NCI-H187 treated with DMSO at 0.1 percent for 48 hours (cell line): ENCODE data around the gene PCSK2.
"Not testable (repeated sequence)": the region's sequence is repeated elsewhere in the genome, so short reads cannot be mapped to it uniquely, and the experiment has no call there.

Experiments
- DNase-seq: peaks from one replicate; lab custom pipeline; 2025; lab: John Stamatoyannopoulos, UW

PCSK2 gene

GRCh38 chr20:17226410-17227218, at the start of gene PCSK2:
PCSK2 (plus strand) TSS chr20:17227040; CDS start chr20:17227306, 266 bp downstream.
- DNase-seq: peak; percentile 45

DNA sequence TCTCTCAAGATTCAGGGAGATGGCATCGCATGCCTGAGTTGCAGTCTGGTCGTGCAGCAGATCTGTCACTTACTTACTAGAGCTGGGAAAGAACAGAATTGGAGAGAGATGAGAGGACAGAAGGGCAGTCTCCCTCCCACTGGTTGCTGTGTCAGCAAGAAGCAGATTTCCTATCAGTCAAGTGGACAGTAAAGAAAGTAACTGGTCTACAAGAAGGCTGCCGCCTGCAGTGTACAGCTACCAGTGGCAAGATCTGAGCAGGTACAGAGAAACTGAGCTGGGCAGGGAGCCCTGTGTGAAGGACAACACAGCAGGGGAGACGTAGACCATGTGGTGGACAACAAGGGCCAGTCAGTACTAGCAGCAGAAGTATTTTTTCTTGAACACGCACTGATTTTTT, 49.5 kb upstream of the PCSK2 start:
- DNase-seq: no peak

DNA sequence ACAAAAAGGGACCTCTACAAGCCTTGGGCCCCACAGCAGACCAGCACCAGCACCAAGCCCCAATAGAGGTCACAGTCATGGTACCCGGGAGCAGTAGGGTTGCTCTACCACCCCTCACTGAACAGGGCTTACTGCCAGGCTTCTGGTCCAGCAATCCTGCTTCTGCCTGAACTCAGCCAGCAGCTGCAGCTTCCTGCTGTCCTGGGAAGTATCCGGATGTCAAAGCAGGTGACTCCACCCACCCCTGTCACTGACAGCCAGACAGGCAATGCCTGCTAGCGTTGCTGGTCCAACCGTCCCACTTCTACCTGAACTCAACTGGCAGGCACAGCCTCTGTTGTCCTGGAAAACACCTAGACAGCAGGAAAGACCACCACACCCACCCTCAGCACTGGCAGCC, 47.0 kb upstream of the PCSK2 start:
- DNase-seq: no peak

- DNase-seq: no peak
These were observed 36.7 kb upstream of the PCSK2 start for GRCh38 chr20:17189976-17190695.

DNA sequence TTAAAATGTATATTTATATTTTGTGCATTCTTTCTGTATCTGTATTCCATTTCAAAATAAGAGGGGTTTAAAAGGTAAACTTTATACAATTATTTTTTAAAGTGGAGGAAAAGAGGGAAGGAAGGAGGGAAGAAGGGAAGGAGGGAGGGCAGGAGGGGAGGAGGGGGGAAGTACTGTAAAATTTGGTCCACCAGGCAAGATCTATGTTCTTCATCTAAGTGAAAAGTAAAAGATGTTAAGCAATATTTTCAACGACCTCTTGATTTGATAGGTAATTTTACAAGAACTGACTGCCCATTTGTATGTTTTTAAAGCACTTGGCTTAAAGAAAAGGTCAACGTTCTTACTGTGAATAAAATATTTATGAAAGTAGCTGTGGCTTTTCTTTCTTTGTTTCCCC, 29.8 kb upstream of the PCSK2 start:
- DNase-seq: no peak

DNA sequence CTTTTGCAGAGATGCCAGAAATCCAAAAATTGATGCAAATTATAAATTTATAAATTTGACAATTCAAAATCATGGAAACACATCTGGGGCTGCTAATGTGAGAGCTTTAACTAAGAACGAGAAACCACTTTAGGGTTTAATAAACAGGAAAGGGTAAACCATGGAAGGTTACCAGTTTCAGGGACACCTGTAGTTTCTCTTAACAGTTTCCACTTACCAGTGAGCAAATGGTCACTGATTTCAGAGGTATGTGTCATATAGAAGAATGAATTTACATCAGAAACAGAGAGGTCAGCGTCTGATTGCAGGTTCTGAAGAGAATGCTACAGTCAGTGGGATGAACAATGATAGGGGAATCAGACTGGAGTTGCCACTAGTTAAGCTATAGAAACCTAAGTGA, 24.8 kb upstream of the PCSK2 start:
- no peak for DNase-seq

GRCh38 chr20:17202673-17203072, 24.2 kb upstream of the PCSK2 start:
- no peak for DNase-seq

GRCh38 chr20:17205084-17205813, 21.6 kb upstream of the PCSK2 start:
- no peak for DNase-seq

GRCh38 chr20:17210387-17210786, 16.5 kb upstream of the PCSK2 start:
- no peak for DNase-seq

DNA sequence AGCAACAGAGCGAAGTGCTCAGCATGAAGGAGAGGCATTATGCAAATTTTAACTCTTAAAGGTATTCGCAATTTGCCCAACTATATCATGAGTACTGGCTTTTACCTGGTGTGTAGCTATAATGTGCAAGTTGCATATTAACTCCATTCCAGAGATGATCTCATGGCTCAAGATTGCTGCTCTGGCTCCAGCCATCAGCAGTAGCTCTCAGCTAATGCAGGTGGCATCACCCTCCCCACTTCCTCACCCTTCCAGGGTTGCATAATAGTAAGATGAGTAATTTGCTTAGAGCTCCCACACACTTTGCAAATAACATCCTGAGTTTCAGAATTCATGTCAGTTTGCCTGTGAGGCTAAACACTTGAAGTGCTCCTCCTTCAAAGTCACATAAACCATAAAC, 15.9 kb upstream of the PCSK2 start:
- no peak for DNase-seq

GRCh38 chr20:17215167-17215566, 11.7 kb upstream of the PCSK2 start:
- no peak for DNase-seq

- DNase-seq: not testable (repeated sequence)
These were observed 7.0 kb upstream of the PCSK2 start for GRCh38 chr20:17219856-17220255.

- no peak for DNase-seq
These were observed 3.3 kb upstream of the PCSK2 start for GRCh38 chr20:17223553-17223952.

- DNase-seq: no peak
These were observed 910 bp upstream of the PCSK2 start for GRCh38 chr20:17225851-17226409.

DNA sequence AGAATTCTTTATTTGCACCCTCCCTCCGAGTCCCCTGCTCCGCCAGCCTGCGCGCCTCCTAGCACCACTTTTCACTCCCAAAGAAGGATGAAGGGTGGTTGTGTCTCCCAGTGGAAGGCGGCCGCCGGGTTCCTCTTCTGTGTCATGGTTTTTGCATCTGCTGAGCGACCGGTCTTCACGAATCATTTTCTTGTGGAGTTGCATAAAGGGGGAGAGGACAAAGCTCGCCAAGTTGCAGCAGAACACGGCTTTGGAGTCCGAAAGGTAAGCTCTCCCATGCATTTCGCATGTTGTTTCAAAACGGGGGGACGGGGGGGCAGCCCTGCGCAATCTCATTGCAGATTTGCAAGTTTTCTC, 357 bp downstream of the PCSK2 start:
- no peak for DNase-seq

DNA sequence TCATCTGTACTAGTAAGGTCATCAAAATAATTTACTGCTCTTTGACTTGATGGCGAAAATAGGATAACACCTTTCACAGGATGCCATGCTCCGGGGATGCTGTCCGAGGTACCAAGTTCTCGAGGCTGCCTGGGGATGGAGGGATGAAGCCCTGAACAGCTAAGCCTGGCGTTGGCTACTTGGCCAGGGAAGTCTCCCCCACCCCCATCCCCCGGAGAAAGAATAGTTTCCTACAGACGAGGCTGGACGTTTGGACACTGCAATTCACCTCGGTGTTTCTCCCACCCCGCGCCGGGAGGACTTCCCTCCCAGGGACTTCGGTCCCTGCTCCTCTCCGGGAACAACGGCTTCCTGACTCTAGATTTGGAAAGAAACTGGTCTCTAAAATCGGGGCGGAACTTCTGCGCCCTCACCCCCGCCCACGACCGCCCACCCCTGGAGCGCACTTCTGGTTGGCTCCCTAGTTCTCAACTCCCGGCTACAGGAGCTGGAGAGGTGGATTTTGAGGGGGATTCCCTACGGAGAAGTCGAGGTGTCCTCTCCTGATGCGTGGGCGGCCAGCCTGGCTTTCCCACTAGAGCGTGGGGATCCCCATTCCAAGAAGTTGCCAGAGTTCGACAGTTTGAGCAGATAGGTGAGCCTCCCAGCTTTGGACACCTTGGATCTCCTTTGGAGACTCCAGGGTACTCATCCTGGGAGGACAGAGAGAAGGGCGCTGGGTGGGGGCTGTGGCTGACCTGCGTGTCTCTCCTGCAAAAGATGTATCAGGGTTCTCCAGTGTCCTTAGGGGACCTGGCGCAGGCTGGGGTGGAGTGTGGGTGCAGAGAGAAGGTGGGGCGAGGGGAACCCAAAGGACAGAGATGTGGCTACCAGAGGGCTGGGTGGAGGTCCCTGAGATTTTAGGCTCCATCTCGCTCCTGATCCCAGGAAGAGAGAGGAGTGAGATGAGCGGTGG, 1.1 kb downstream of the PCSK2 start:
- DNase-seq: no peak

DNA sequence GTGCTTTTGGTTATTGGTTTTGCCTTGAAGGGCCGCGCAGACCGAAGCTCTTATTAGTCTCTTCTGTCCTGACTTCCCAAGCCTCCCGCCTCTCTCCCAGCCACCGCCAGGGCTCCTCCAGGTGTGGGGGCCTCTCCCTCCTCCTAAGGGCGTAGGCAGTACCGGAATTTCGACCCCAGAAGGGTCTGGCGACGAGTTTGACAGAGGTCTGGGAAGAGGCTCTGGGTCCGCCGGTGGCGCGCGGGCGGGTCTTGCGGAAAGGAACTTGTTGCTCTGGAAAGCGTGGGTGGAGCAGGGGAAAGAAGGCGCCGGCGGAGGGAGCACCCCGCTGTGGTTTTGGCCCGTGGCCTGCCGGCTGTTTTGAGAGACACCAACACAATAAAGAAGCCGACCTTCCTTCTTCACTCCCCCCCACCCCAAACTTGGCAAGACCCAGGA, 1.8 kb downstream of the PCSK2 start:
- DNase-seq: no peak

GRCh38 chr20:17229256-17229655, 2.4 kb downstream of the PCSK2 start:
- DNase-seq: no peak

GRCh38 chr20:17233626-17234025, 6.8 kb downstream of the PCSK2 start:
- DNase-seq: no peak

GRCh38 chr20:17236766-17237165, 9.9 kb downstream of the PCSK2 start:
- DNase-seq: no peak

DNA sequence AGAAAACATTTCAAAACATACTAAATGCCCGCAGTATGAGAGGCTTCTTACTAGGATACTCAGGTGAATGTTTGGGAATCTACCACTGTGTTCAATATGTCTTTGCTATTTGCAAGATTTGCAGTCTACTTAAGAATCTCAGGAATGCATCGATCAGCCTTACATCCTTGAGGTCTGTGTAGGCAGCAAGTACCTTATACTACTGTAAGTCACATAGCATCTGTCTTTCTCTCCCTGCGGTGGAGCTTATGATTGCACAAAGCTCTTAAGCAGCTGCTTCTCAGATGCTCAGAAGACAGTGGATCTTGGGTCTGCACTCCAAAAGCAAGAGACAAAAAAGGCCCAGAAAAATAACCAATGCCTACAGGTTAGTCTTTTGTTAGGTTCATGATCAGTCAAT, 21.4 kb downstream of the PCSK2 start:
- DNase-seq: no peak
